Sigmoid colon (tissue), 7 donors: Measurements from ENCODE around the gene FCAMR. TPM values are rescaled to one million over a fixed set of nuclear protein-coding genes. Genes with fewer than 3 reads are reported as not detected.

Experiments used
- DNase-seq: peaks from one replicate; pipeline ENCODE4 v3.0.0-alpha.2; 2019
- H3K27ac ChIP-seq, 4 donors: fragments of 200-600 bp; sonication (generic); one replicate each; pipeline ENCODE4 v1.5.1; 2016 to 2019; ENCODE audit warnings: mild to moderate bottlenecking in 1 of 4
- H3K27me3 ChIP-seq, 3 donors: fragments of 200-600 bp; sonication (generic); one replicate each; pipeline ENCODE4 v1.5.1; 2019; ENCODE audit warnings: mild to moderate bottlenecking in 1 of 3
- H3K36me3 ChIP-seq, 4 donors: fragments of 200-600 bp; sonication (generic); one replicate each; pipeline ENCODE4 v1.5.1; 2016 to 2019
- H3K4me1 ChIP-seq, 4 donors: fragments of 200-600 bp; sonication (generic); one replicate each; pipeline ENCODE4 v1.5.1; 2017 to 2019
- H3K4me3 ChIP-seq, 4 donors: fragments of 200-600 bp; sonication (generic); one replicate each; pipeline ENCODE4 v1.5.1; 2017 to 2019; ENCODE audit warnings: mild to moderate bottlenecking in 2 of 4, moderate library complexity in 1 of 4
- H3K9me3 ChIP-seq, 4 donors: fragments of 200-600 bp in 3 of 4; sonication (generic) in 3 of 4; one replicate each; pipeline versions ENCODE4 v1.5.1 to v1.6.1; 2013 to 2019
- EP300 ChIP-seq, 4 donors: sonication (generic); formaldehyde crosslinking; IDR thresholded peaks; one replicate each; pipeline ENCODE4 v1.6.1; 2017; ENCODE audit warnings: antibody characterized with exemption in 4 of 4
- POLR2A ChIP-seq, 2 donors: fragments of 450-650 bp; IDR thresholded peaks; one replicate each; pipeline ENCODE4 v1.6.1; 2016; ENCODE audit warnings: antibody characterized with exemption in 2 of 2, mild to moderate bottlenecking in 2 of 2, moderate library complexity in 2 of 2
- POLR2AphosphoS5 ChIP-seq, 4 donors: sonication (generic); formaldehyde crosslinking; IDR thresholded peaks; one replicate each; pipeline ENCODE4 v1.6.1; 2017; ENCODE audit warnings: antibody characterized with exemption in 4 of 4
- WGBS, 2 donors: extraction: QIAGEN DNeasy Blood & Tissue Kit; methylation state at CpG; one replicate each; pipeline ENCODE4 v1.1.7; 2013; 5-methylcytosine and 5-hydroxymethylcytosine counted together
- intact Hi-C: fragments of 100-400 bp; cut with DNase I; formaldehyde crosslinking; loops from one replicate; pipeline ENCODE4 v1.15.1; 2023
- polyA plus RNA-seq, 3 donors: library from polyadenylated mRNA; stranded (reverse); fragments of 200-250 nt; gene quantifications; one replicate each; pipeline ENCODE4 v1.2.3, GENCODE V29; 2013
- total RNA-seq, 4 donors: library from RNA; depleted of rRNA; stranded (reverse); fragments of >200 nt; gene quantifications; one replicate each; pipeline ENCODE4 v1.1.0, GENCODE V29; 2016
- TF ChIP-seq, protein P1 (sequence below), 4 experiments: fragments of 450-650 bp in 3 of 4; fragments of 200-600 bp in 1 of 4; IDR thresholded peaks; one replicate each; pipeline ENCODE4 v1.5.1; 2016 to 2019; ENCODE audit warnings: antibody characterized with exemption in 4 of 4, mild to moderate bottlenecking in 3 of 4, moderate library complexity in 2 of 4
- donor health status: healthy with polysubstance abuse.
- donor health status: Bipolar disorder and iron deficiency.
- donor health status: healthy.

Gene FCAMR
- total and polyA plus RNA-seq, 7 donors: 1.5 TPM; not detected in 6

- no peak for DNase-seq
- 10 to 68% methylated on average over 7 of the region's 7 CpGs for WGBS, 2 donors
- Histone ChIP-seq H3K27ac (peak within 1 kb of the TSS in 1 of 4 donors; percentile 8), H3K27me3 (peaks cover 0 to 11% (median 0%) of the 10 kb centered on the region in 3 donors), H3K36me3 (no peaks in the 10 kb centered on the region), H3K9me3 (no peaks in the 10 kb centered on the region), H3K4me1 (no peaks in the 10 kb centered on the region), H3K4me3 (no peak within 1 kb of the TSS)
- TF ChIP-seq, protein P1, sequence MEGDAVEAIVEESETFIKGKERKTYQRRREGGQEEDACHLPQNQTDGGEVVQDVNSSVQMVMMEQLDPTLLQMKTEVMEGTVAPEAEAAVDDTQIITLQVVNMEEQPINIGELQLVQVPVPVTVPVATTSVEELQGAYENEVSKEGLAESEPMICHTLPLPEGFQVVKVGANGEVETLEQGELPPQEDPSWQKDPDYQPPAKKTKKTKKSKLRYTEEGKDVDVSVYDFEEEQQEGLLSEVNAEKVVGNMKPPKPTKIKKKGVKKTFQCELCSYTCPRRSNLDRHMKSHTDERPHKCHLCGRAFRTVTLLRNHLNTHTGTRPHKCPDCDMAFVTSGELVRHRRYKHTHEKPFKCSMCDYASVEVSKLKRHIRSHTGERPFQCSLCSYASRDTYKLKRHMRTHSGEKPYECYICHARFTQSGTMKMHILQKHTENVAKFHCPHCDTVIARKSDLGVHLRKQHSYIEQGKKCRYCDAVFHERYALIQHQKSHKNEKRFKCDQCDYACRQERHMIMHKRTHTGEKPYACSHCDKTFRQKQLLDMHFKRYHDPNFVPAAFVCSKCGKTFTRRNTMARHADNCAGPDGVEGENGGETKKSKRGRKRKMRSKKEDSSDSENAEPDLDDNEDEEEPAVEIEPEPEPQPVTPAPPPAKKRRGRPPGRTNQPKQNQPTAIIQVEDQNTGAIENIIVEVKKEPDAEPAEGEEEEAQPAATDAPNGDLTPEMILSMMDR (IDR thresholded peaks at IDR 0.05): no peak
- TF ChIP-seq POLR2A (IDR thresholded peaks at IDR 0.05): peak in 1 of 2 donors; percentile 73
- no peak for TF ChIP-seq EP300 (IDR thresholded peaks at IDR 0.05)
- TF ChIP-seq POLR2AphosphoS5 (IDR thresholded peaks at IDR 0.05): peak in 1 of 4 donors; percentile 32
- intact Hi-C loops: no loop called here
These were observed 24.0 kb downstream of the FCAMR start, which contains the start of gene PIGR for GRCh38 chr1:206946261-206946660. PIGR (minus strand) TSS chr1:206946466; CDS start chr1:206940531, 5,935 bp downstream.

GRCh38 chr1:206945779-206946178 is 24.5 kb downstream of the FCAMR start:
- no peak for TF ChIP-seq POLR2AphosphoS5 (IDR thresholded peaks at IDR 0.05)
- TF ChIP-seq, protein P1 (IDR thresholded peaks at IDR 0.05): no peak
- TF ChIP-seq POLR2A (IDR thresholded peaks at IDR 0.05): no peak
- TF ChIP-seq EP300 (IDR thresholded peaks at IDR 0.05): no peak
- peak overlapping the region in 1 of 4 donors; percentile 8 for H3K27ac ChIP-seq
- intact Hi-C loops: no loop called here
- DNase-seq: no peak
- no peaks in the 10 kb centered on the region for H3K9me3 ChIP-seq
- WGBS, 2 donors: 15 to 69% methylated on average over 4 of the region's 4 CpGs
- no peaks in the 10 kb centered on the region for H3K4me1 ChIP-seq
- H3K27me3 ChIP-seq: peaks cover 0 to 11% (median 0%) of the 10 kb centered on the region in 3 donors
- H3K36me3 ChIP-seq: no peaks in the 10 kb centered on the region
- H3K4me3 ChIP-seq: no peak overlapping the region

GRCh38 chr1:206944703-206945102 is 25.6 kb downstream of the FCAMR start:
- Histone ChIP-seq H3K36me3 (no peaks in the 10 kb centered on the region), H3K27me3 (peaks cover 0 to 11% (median 0%) of the 10 kb centered on the region in 3 donors), H3K4me1 (no peaks in the 10 kb centered on the region), H3K9me3 (no peaks in the 10 kb centered on the region), H3K27ac (no peak overlapping the region), H3K4me3 (no peak overlapping the region)
- TF ChIP-seq EP300 (IDR thresholded peaks at IDR 0.05) (no peak), POLR2AphosphoS5 (IDR thresholded peaks at IDR 0.05) (no peak), POLR2A (IDR thresholded peaks at IDR 0.05) (no peak)
- TF ChIP-seq, protein P1 (IDR thresholded peaks at IDR 0.05): no peak
- 16 to 58% methylated on average over 5 of the region's 5 CpGs for WGBS, 2 donors
- no peak for DNase-seq
- intact Hi-C loops: no loop called here

- Histone ChIP-seq H3K4me1 (no peaks in the 10 kb centered on the region), H3K9me3 (no peaks in the 10 kb centered on the region), H3K4me3 (no peak overlapping the region), H3K27me3 (peaks cover 0 to 11% (median 0%) of the 10 kb centered on the region in 3 donors), H3K27ac (no peak overlapping the region), H3K36me3 (no peaks in the 10 kb centered on the region)
- intact Hi-C loops: no loop called here
- WGBS, 2 donors: 9 to 51% methylated on average over 6 of the region's 6 CpGs
- no peak for DNase-seq
- TF ChIP-seq EP300 (IDR thresholded peaks at IDR 0.05): no peak
- TF ChIP-seq, protein P1 (IDR thresholded peaks at IDR 0.05): no peak
- no peak for TF ChIP-seq POLR2AphosphoS5 (IDR thresholded peaks at IDR 0.05)
- TF ChIP-seq POLR2A (IDR thresholded peaks at IDR 0.05): no peak
These were observed 28.4 kb downstream of the FCAMR start for GRCh38 chr1:206941766-206942418.
